PC-3 (cell line): ENCODE results near the gene ADAMTS15. TPM values are rescaled to one million over a fixed set of nuclear protein-coding genes. Genes with fewer than 3 reads are reported as not detected.
A peak's percentile ranks its signal among the peaks of the same experiment; 100 is the strongest.

Experiments
- ATAC-seq: fragments of 200-7000 bp; cut with Tn5 transposase; 2 replicates; pipeline ENCODE4 v1.9.1; 2020; ENCODE audit warnings: mild to moderate bottlenecking, moderate library complexity
- BruUV-seq: library from RNA; stranded (reverse); fragments of 400-500 nt; replicated peaks from 2 replicates; lab custom pipeline; 2021; lab: Mats Ljungman, UMichigan
- CTCF ChIA-PET: fragments of 300-600 bp; sonication (Branson Sonifier 250); formaldehyde crosslinking; loops from one replicate; lab custom pipeline; 2022; ENCODE audit warnings: antibody characterized with exemption; lab: Charles Lee
- POLR2A ChIA-PET: fragments of 300-600 bp; sonication (Branson Sonifier 250); formaldehyde crosslinking; loops from one replicate; lab custom pipeline; 2022; ENCODE audit warnings: antibody characterized with exemption; ENCODE audit not compliant: unreplicated experiment; lab: Charles Lee
- DNase-seq: peaks from one replicate; pipeline ENCODE4 v3.0.0-alpha.2; 2015
- H2AFZ ChIP-seq: fragments of 300-600 bp; sonication (generic); 2 replicates; pipeline ENCODE4 v1.6.0; 2016; ENCODE audit warnings: antibody characterized with exemption, low read length
- H3F3A ChIP-seq: fragments of 300-600 bp; sonication (generic); one replicate; pipeline ENCODE4 v1.6.0; 2017; ENCODE audit warnings: antibody characterized with exemption, low read length, control low read depth, mild to moderate bottlenecking; ENCODE audit not compliant: unreplicated experiment
- H3K27ac ChIP-seq: fragments of 300-600 bp; sonication (generic); 2 replicates; pipeline ENCODE4 v1.5.1; 2016; ENCODE audit warnings: mild to moderate bottlenecking, low read length
- H3K27me3 ChIP-seq: fragments of 300-600 bp; sonication (generic); 2 replicates; pipeline ENCODE4 v1.6.1; 2016; ENCODE audit warnings: low read length, mixed read lengths
- H3K36me3 ChIP-seq: fragments of 300-600 bp; sonication (generic); 2 replicates; pipeline ENCODE4 v1.6.1; 2016; ENCODE audit warnings: low read depth, mixed run types, low read length, mixed read lengths
- H3K4me1 ChIP-seq: fragments of 300-600 bp; sonication (generic); 2 replicates; pipeline ENCODE4 v1.5.1; 2016; ENCODE audit warnings: low read length; ENCODE audit not compliant: insufficient read depth
- H3K4me2 ChIP-seq: fragments of 300-600 bp; sonication (generic); 2 replicates; pipeline ENCODE4 v1.6.0; 2016; ENCODE audit warnings: low read length
- H3K4me3 ChIP-seq: fragments of 300-600 bp; sonication (generic); 2 replicates; pipeline ENCODE4 v1.5.1; 2016; ENCODE audit warnings: mild to moderate bottlenecking, low read length, mixed read lengths
- H3K79me2 ChIP-seq: fragments of 300-600 bp; sonication (generic); 2 replicates; pipeline ENCODE4 v1.6.1; 2017; ENCODE audit warnings: low read length, mixed read lengths
- H3K9ac ChIP-seq: fragments of 300-600 bp; sonication (generic); 2 replicates; pipeline ENCODE4 v1.6.0; 2016; ENCODE audit warnings: mild to moderate bottlenecking, low read length
- H3K9me2 ChIP-seq: fragments of 300-600 bp; sonication (generic); replicated peaks from 2 replicates; pipeline ENCODE4 v1.6.1; 2016; ENCODE audit warnings: mixed run types, low read length, mixed read lengths
- H3K9me3 ChIP-seq: fragments of 300-600 bp; sonication (generic); 2 replicates; pipeline ENCODE4 v1.6.1; 2016; ENCODE audit warnings: low read length, mixed read lengths
- H4K20me1 ChIP-seq: fragments of 300-600 bp; sonication (generic); 2 replicates; pipeline ENCODE4 v1.6.1; 2016; ENCODE audit warnings: low read length, mixed read lengths
- EZH2 ChIP-seq: fragments of 300-600 bp; sonication (generic); IDR thresholded peaks from one replicate; pipeline ENCODE4 v1.6.1; 2017; ENCODE audit warnings: antibody characterized with exemption, mild to moderate bottlenecking, low read length; ENCODE audit not compliant: unreplicated experiment
- EZH2phosphoT487 ChIP-seq: fragments of 300-600 bp; sonication (generic); IDR thresholded peaks from 2 replicates; pipeline ENCODE4 v1.6.1; 2018; ENCODE audit warnings: mild to moderate bottlenecking, antibody characterized with exemption, low read length, borderline replicate concordance
- intact Hi-C: fragments of 100-400 bp; cut with micrococcal nuclease; formaldehyde crosslinking; loops from 2 replicates; pipeline ENCODE4 v1.9.0; 2023
- total RNA-seq: library from RNA; depleted of rRNA; stranded (reverse); fragments of >200 nt; gene quantifications from 2 replicates; pipeline ENCODE4 v1.2.3, GENCODE V29; 2014
- TF ChIP-seq, protein P1 (sequence below): fragments of 300-600 bp; sonication (generic); conservative IDR thresholded peaks from 2 replicates; pipeline ENCODE4 v1.5.1; 2017; ENCODE audit warnings: antibody characterized with exemption, low read depth, mild to moderate bottlenecking, low read length

Gene ADAMTS15
- total RNA-seq, 1 experiment from 2014 or later, result 16.8 TPM

DNA sequence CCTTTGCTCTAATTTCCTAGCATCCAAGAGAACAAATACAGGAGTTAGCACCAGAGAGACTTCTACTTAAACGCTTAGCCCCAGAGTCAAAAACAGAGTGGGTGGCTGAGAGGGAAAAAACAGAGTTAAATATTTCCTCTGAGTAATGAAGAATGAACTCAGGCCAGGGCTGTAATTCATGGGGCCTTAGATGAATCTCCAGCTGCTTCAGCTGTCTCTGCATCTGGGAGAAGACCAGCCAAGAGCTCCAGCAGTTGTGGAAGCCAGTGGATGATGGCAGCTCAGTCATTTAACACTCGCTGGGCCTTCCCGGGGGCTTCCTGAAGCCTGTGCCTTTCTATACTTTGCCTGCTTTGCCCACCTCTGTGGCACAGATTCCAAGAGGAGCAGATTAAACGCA, 5.7 kb upstream of the ADAMTS15 start:
- no peaks in the 10 kb centered on the region for H4K20me1 ChIP-seq
- no peak overlapping the region for H3K9ac ChIP-seq
- DNase-seq, result no peak
- ChIA-PET POLR2A (no interaction called here), CTCF (no interaction called here)
- H3K79me2 ChIP-seq, result no peaks in the 10 kb centered on the region
- H3K4me1 ChIP-seq, result no peaks in the 10 kb centered on the region
- ATAC-seq, result no peak
- no TSS peak for BruUV-seq
- no peak overlapping the region for H3K4me3 ChIP-seq
- no peaks in the 10 kb centered on the region for H3K9me3 ChIP-seq
- H3K27me3 ChIP-seq, result no peaks in the 10 kb centered on the region
- H3K9me2 ChIP-seq, result no peaks in the 10 kb centered on the region
- H3F3A ChIP-seq, result no peaks in the 10 kb centered on the region
- H2AFZ ChIP-seq, result no peak overlapping the region
- TF ChIP-seq EZH2, result no peak
- TF ChIP-seq, protein P1, sequence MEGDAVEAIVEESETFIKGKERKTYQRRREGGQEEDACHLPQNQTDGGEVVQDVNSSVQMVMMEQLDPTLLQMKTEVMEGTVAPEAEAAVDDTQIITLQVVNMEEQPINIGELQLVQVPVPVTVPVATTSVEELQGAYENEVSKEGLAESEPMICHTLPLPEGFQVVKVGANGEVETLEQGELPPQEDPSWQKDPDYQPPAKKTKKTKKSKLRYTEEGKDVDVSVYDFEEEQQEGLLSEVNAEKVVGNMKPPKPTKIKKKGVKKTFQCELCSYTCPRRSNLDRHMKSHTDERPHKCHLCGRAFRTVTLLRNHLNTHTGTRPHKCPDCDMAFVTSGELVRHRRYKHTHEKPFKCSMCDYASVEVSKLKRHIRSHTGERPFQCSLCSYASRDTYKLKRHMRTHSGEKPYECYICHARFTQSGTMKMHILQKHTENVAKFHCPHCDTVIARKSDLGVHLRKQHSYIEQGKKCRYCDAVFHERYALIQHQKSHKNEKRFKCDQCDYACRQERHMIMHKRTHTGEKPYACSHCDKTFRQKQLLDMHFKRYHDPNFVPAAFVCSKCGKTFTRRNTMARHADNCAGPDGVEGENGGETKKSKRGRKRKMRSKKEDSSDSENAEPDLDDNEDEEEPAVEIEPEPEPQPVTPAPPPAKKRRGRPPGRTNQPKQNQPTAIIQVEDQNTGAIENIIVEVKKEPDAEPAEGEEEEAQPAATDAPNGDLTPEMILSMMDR, result no peak
- no peak for TF ChIP-seq EZH2phosphoT487
- no peak overlapping the region for H3K4me2 ChIP-seq
- no peak overlapping the region for H3K27ac ChIP-seq
- intact Hi-C loops, result no loop called here
- H3K36me3 ChIP-seq, result no peaks in the 10 kb centered on the region

DNA sequence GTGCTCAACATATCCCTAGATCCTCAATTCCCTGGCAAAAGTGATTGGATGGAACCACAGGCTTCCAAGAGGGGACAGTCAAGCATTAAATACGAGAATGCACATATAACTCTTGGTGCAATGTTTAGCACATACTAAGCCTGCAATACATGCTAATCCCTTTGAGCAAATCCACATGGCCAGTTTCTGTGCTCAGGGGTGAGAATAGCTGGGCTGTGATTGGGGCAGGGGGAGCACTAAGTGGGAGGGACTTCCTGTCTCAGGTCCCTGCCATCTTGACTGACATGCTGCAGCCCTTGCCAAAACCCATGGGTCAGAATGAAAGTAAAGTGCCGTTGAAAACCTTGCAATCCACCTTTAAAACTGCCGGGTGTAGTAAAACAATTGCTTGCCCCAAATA, 2.7 kb upstream of the ADAMTS15 start:
- CTCF ChIA-PET, result interaction anchor here (0.6 kb wide), 1 partner anchor 191 kb away, joined by 4 read pairs; no protein-coding TSS in a partner anchor
- H3K9me2 ChIP-seq, result no peaks in the 10 kb centered on the region
- DNase-seq, result no peak
- POLR2A ChIA-PET, result no interaction called here
- no peaks in the 10 kb centered on the region for H3K36me3 ChIP-seq
- no peak overlapping the region for H2AFZ ChIP-seq
- ATAC-seq, result no peak
- no peak for TF ChIP-seq EZH2phosphoT487
- TF ChIP-seq, protein P1, result no peak
- TF ChIP-seq EZH2, result no peak
- H3K9me3 ChIP-seq, result no peaks in the 10 kb centered on the region
- no peak overlapping the region for H3K9ac ChIP-seq
- no peak overlapping the region for H3K27ac ChIP-seq
- H4K20me1 ChIP-seq, result peaks cover 12% of the 10 kb centered on the region
- no TSS peak for BruUV-seq
- peaks cover 20% of the 10 kb centered on the region for H3K79me2 ChIP-seq
- peaks cover 18% of the 10 kb centered on the region for H3K4me1 ChIP-seq
- intact Hi-C loops, result loop anchor here (5.0 kb wide), 1 partner anchor 67 kb away; no protein-coding TSS in a partner anchor
- H3K4me3 ChIP-seq, result no peak overlapping the region
- H3K27me3 ChIP-seq, result no peaks in the 10 kb centered on the region
- H3K4me2 ChIP-seq, result no peak overlapping the region
- no peaks in the 10 kb centered on the region for H3F3A ChIP-seq

DNA sequence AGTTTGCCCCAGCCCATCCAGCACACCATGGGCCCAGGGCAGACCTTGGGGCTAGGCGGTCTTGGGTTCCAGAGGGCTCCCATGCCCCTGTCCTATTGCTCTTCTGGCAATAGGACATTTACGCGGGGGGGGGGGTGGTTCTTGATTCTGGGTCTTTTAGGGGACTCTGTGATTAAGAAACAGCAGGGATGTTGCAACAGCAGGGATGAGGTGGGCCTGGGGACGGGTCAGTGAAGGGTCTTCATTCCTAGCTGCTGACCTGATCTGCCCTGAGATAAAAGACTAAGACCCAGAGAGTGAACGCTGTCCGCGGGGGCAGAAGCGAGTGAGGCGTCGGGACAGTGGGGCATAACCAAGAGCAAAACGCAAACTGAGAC, 418 bp upstream of the ADAMTS15 start:
- Histone ChIP-seq H3K27me3 (no peaks in the 10 kb centered on the region), H3K79me2 (peaks cover 43% of the 10 kb centered on the region), H3K4me1 (peaks cover 34% of the 10 kb centered on the region), H3K9me3 (no peaks in the 10 kb centered on the region), H3K4me3 (peak overlapping the region; percentile 94), H3F3A (no peaks in the 10 kb centered on the region), H3K9me2 (no peaks in the 10 kb centered on the region), H4K20me1 (peaks cover 22% of the 10 kb centered on the region), H3K4me2 (peak overlapping the region; percentile 95), H3K9ac (peak overlapping the region; percentile 43; the same call in 1 of the 2 replicates), H3K36me3 (no peaks in the 10 kb centered on the region), H3K27ac (peak overlapping the region; percentile 52), H2AFZ (peak overlapping the region; percentile 77)
- no peak for TF ChIP-seq EZH2phosphoT487
- no peak for TF ChIP-seq EZH2
- TF ChIP-seq, protein P1, result no peak
- POLR2A ChIA-PET, result interaction anchor here (0.6 to 0.8 kb wide), 3 partner anchors 187 to 1302 kb away, joined by 3 to 6 read pairs (median 5); no protein-coding TSS in a partner anchor
- DNase-seq (no peak), ATAC-seq (no peak)
- intact Hi-C loops, result loop anchor here (1.0 to 5.0 kb wide), 2 partner anchors 64 to 187 kb away; no protein-coding TSS in a partner anchor
- BruUV-seq, result TSS peak; percentile 42
- CTCF ChIA-PET, result interaction anchor here (0.5 to 1.0 kb wide), 3 partner anchors 74 to 379 kb away, joined by 3 to 10 read pairs (median 7); no protein-coding TSS in a partner anchor
